Uterus (tissue), 2 donors: ENCODE results near the gene PRRT1B.

Source experiments
- POLR2A ChIP-seq, 2 donors: fragments of 450-650 bp; IDR thresholded peaks; one replicate each; pipeline ENCODE4 v1.6.1; 2016; ENCODE audit warnings: antibody characterized with exemption in 2 of 2, mild to moderate bottlenecking in 1 of 2, moderate library complexity in 1 of 2
- TF ChIP-seq, protein P1 (sequence below), 4 experiments: fragments of 200-600 bp in 2 of 4; fragments of 450-650 bp in 2 of 4; sonication (generic) in 2 of 4; IDR thresholded peaks; one replicate each; pipeline ENCODE4 v1.5.1; 2016 to 2019; ENCODE audit warnings: antibody characterized with exemption in 4 of 4, mild to moderate bottlenecking in 2 of 4, moderate library complexity in 1 of 4

- TF ChIP-seq, protein P1, sequence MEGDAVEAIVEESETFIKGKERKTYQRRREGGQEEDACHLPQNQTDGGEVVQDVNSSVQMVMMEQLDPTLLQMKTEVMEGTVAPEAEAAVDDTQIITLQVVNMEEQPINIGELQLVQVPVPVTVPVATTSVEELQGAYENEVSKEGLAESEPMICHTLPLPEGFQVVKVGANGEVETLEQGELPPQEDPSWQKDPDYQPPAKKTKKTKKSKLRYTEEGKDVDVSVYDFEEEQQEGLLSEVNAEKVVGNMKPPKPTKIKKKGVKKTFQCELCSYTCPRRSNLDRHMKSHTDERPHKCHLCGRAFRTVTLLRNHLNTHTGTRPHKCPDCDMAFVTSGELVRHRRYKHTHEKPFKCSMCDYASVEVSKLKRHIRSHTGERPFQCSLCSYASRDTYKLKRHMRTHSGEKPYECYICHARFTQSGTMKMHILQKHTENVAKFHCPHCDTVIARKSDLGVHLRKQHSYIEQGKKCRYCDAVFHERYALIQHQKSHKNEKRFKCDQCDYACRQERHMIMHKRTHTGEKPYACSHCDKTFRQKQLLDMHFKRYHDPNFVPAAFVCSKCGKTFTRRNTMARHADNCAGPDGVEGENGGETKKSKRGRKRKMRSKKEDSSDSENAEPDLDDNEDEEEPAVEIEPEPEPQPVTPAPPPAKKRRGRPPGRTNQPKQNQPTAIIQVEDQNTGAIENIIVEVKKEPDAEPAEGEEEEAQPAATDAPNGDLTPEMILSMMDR (IDR thresholded peaks at IDR 0.05), result no peak
- no peak for TF ChIP-seq POLR2A (IDR thresholded peaks at IDR 0.05)
Measured at GRCh38 chr9:131565369-131565768, 20.0 kb downstream of the PRRT1B start.
